Cardiac muscle cell (in vitro differentiated cells and primary cell): ENCODE data around the gene DDX41. TPM values are rescaled to one million over a fixed set of nuclear protein-coding genes. Genes with fewer than 3 reads are reported as not detected.

ENCODE experiments used
- DNase-seq, 2 donors: peaks; one replicate each; pipeline versions ENCODE4 v3.0.0 to v3.0.0-alpha.2; 2010 to 2017; ENCODE audit warnings: low read depth in 1 of 2, low spot score in 1 of 2
- H3K27ac ChIP-seq: fragments of 200-600 bp; sonication (generic); 2 replicates; pipeline ENCODE4 v1.5.1; 2016
- H3K27me3 ChIP-seq: fragments of 200-600 bp; sonication (generic); 2 replicates; pipeline ENCODE4 v1.6.0; 2016; ENCODE audit warnings: control low read depth
- H3K36me3 ChIP-seq: fragments of 200-600 bp; sonication (generic); 2 replicates; pipeline ENCODE4 v1.5.1; 2016; ENCODE audit warnings: control low read depth
- H3K4me1 ChIP-seq: fragments of 200-600 bp; sonication (generic); 2 replicates; pipeline ENCODE4 v1.8.1; 2017; ENCODE audit warnings: low read depth, mild to moderate bottlenecking, mixed run types
- H3K4me3 ChIP-seq: fragments of 200-600 bp; sonication (generic); 2 replicates; pipeline ENCODE4 v1.5.1; 2016; ENCODE audit warnings: mild to moderate bottlenecking
- H3K9me3 ChIP-seq: fragments of 200-600 bp; sonication (generic); 2 replicates; pipeline ENCODE4 v1.5.1; 2017; ENCODE audit warnings: low read depth, mild to moderate bottlenecking, control low read depth
- CTCF ChIP-seq: IDR thresholded peaks from 2 replicates; pipeline ENCODE4 v1.5.1; 2012; ENCODE audit warnings: low read depth, mild to moderate bottlenecking, low read length
- polyA plus RNA-seq: library from polyadenylated mRNA; unstranded; fragments of >200 nt; fragmentation: Nextera tagmentation; extraction: Ambion mirVana; gene quantifications from 2 replicates; pipeline ENCODE4 v1.2.1, GENCODE V29; 2016
- total RNA-seq: library from RNA; depleted of rRNA; stranded (reverse); fragments of >200 nt; gene quantifications from 2 replicates; pipeline ENCODE4 v1.2.3, GENCODE V29; 2016

The DDX41 gene
- total and polyA plus RNA-seq, 2 experiments from 2014 or later = 109 to 183 TPM

DNA sequence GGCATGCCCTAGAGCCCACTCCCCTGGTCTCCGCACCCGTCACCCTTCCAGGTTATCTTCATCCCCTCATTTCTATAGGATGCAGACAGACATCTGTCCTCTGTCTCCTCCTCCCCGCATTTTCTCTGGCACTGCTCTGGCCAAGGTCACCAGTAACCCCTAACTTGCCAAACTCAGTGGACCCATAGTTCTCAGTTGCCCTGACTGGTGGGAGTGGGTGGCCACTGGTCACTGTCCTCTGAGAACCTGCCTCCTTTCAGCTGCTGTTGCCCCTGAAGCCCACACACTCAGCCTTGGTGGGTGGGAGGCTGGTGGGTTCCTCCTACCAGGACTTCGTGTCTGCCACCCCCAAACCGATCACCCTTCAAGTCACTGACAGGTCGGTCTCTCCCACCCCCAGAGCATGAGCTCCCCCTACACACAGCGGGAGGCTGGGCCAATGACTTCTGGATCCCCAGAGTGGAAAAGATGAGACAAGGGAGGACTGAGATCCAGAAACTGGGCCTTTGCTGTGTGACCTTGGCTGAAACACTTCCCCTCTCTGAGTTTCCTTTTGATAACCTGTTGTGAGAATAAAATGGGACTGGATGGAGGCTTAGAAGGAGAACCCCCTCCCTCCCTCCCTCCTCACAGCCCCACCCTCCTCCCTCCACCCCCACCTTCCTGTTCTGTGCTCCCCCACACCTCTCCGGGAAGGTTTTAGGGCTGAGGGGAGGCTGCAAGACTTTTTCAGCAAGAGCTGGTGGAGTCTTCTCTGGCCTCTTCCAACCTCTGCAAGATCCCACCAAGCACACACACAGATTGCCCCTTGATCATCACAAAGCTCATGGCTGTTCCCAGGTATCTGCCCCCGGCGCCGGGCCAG, 41.0 kb downstream of the DDX41 start:
- TF ChIP-seq CTCF = no peak
- no peak for DNase-seq
- Histone ChIP-seq H3K9me3 (no peaks in the 10 kb centered on the region), H3K36me3 (peaks cover 3% of the 10 kb centered on the region), H3K27me3 (no peaks in the 10 kb centered on the region), H3K4me3 (no peak overlapping the region), H3K27ac (no peak overlapping the region), H3K4me1 (peaks cover 17% of the 10 kb centered on the region)

DNA sequence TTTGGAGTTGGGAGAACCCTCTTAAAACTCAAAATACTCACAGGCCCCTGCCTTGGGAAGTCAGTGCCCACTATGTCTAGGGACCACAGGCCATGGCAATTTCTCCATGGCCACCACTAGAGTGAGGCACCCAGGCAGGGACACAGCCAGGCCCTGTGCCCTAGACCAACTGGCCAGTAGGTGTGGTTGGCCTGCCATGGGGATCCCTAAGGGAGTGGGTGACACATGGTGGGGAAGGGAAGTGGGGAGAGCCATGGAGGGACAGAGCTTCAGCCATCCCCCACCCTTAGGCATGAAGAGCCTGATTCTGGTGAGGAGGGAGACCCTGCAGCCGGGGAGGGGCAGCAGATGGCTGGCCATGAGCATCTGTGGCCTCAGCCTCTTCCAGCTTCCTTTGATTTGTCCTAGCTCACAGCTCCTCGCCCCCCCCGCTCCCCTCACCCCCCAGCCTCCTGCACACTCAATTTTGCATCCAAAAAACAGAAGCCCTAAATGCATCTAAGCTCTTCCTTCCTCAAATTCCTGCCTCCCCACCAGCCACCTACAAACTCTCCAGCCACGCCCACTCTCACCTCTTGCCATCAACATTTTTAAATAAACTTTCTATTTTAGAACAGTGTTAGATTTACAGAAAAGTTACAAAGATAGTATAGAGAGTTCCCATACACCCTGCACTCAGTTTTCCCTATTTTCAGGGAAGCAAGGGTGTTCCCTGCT, 41.8 kb downstream of the DDX41 start:
- no peak for TF ChIP-seq CTCF
- Histone ChIP-seq H3K9me3 (no peaks in the 10 kb centered on the region), H3K4me3 (no peak overlapping the region), H3K27me3 (no peaks in the 10 kb centered on the region), H3K4me1 (peaks cover 15% of the 10 kb centered on the region), H3K27ac (no peak overlapping the region), H3K36me3 (peaks cover 3% of the 10 kb centered on the region)
- DNase-seq = no peak

- Histone ChIP-seq H3K4me3 (no peak overlapping the region), H3K36me3 (peaks cover 3% of the 10 kb centered on the region), H3K27me3 (no peaks in the 10 kb centered on the region), H3K9me3 (no peaks in the 10 kb centered on the region), H3K27ac (no peak overlapping the region), H3K4me1 (peaks cover 9% of the 10 kb centered on the region)
- TF ChIP-seq CTCF = no peak
- no peak for DNase-seq
Observed at GRCh38 chr5:177474002-177474476, 42.7 kb downstream of the DDX41 start.

GRCh38 chr5:177473443-177474001, 43.2 kb downstream of the DDX41 start, which contains the start of gene DBN1:
TSS of gene DBN1 (minus strand) at chr5:177473634. CDS start at chr5:177473521, 113 bp downstream.
- peaks cover 9% of the 10 kb centered on the region for H3K4me1 ChIP-seq
- H3K9me3 ChIP-seq = no peaks in the 10 kb centered on the region
- H3K27ac ChIP-seq = peak within 1 kb of the TSS; percentile 98
- peak; percentile 72 to 86 for DNase-seq
- peak within 1 kb of the TSS; percentile 100 for H3K4me3 ChIP-seq
- TF ChIP-seq CTCF = no peak
- H3K27me3 ChIP-seq = no peaks in the 10 kb centered on the region
- peaks cover 3% of the 10 kb centered on the region for H3K36me3 ChIP-seq
